Fibroblast of pulmonary artery (primary cell): ENCODE measurements around the gene RRP8.

Experiments used
- DNase-seq: peaks from one replicate; pipeline ENCODE4 v3.0.0-alpha.2; 2010; ENCODE audit warnings: low read depth
- H3K4me3 ChIP-seq: replicated peaks from 2 replicates; pipeline ENCODE4 v1.5.1; 2011; ENCODE audit warnings: low read depth, mild to moderate bottlenecking, control low read depth, low read length, moderate library complexity
- CTCF ChIP-seq: IDR thresholded peaks from 2 replicates; pipeline ENCODE4 v1.5.1; 2011; ENCODE audit warnings: mild to moderate bottlenecking, control low read depth, low read length, inconsistent platforms; ENCODE audit errors: missing control alignments

RRP8 gene

GRCh38 chr11:6646918-6647679 lies 43.7 kb upstream of the RRP8 start:
- DNase-seq, result peak; percentile 52
- H3K4me3 ChIP-seq, result no peak overlapping the region
- no peak for TF ChIP-seq CTCF

- TF ChIP-seq CTCF, result no peak
- no peak overlapping the region for H3K4me3 ChIP-seq
- peak; percentile 44 for DNase-seq
These were observed 43.1 kb upstream of the RRP8 start for GRCh38 chr11:6646576-6646917.

- no peak for TF ChIP-seq CTCF
- H3K4me3 ChIP-seq, result no peak overlapping the region
- peak; percentile 64 for DNase-seq
These were observed 42.7 kb upstream of the RRP8 start for GRCh38 chr11:6646071-6646470.

- no peak for DNase-seq
- no peak for TF ChIP-seq CTCF
- H3K4me3 ChIP-seq, result no peak overlapping the region
These were observed 39.5 kb upstream of the RRP8 start for GRCh38 chr11:6642957-6643356.

- DNase-seq, result no peak
- H3K4me3 ChIP-seq, result no peak overlapping the region
- TF ChIP-seq CTCF, result no peak
These were observed 37.7 kb upstream of the RRP8 start for GRCh38 chr11:6640985-6641701.

GRCh38 chr11:6640036-6640984 lies 36.9 kb upstream of the RRP8 start:
- TF ChIP-seq CTCF, result no peak
- DNase-seq, result no peak
- H3K4me3 ChIP-seq, result no peak overlapping the region
